ENCODE results near the gene UBA7.
"Not testable (repeated sequence)": the region's sequence is repeated elsewhere in the genome, so short reads cannot be mapped to it uniquely, and the experiment has no call there.

The UBA7 gene

DNA sequence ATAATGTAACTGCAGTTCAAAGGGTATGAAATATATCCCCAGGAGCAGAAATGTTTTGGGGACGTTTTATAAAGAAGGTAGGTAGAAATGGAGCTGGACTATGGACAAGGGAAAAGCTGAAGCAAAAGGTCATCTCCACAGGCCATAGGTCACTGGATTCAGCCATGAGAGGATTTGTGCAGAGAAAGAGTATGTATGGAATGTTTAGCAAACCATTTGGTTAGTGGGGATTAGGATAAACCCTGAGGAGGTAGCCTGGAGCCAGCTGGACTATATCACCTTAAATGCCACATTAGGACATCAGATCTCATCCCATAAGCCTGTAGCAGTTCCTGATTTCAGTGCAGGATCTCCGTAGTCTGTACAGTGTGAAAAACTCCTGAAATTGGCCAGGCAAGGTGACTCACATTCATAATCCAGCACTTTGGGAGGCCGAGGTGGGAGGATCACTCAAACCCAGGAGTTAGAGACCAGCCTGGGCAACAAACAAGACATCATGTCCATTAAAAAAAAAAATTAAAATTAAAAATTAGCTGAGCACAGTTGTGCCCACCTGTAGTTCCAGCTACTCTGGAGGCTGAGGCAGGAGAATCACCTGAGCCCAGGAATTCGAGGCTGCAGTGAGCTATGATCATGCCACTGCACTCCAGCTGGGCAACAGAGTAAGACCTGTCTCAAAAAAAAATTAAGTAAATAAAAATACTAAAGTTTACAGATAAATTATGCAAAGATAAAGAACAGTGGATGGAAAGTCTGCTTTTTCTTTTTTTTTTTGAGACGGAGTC lies 32.1 kb downstream of the UBA7 start:
- no peak for DNase-seq

DNA sequence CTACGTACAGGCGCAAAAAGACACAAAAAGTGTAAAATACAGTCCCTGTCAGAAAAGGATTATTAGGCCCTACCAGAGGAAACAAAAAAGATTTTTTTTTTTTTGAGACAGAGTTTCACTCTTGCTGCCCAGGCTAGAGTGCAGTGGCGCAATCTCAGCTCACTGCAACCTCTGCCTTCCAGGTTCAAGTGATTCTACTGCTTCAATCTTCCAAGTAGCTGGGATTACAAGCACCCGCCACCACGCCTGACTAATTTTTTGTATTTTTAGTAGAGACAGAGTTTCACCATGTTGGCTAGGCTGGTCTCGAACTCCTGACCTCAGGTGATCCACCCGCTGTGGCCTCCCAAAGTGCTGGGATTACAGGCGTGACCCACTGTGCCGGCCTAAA lies 32.8 kb downstream of the UBA7 start:
- DNase-seq: not testable (repeated sequence)

DNA sequence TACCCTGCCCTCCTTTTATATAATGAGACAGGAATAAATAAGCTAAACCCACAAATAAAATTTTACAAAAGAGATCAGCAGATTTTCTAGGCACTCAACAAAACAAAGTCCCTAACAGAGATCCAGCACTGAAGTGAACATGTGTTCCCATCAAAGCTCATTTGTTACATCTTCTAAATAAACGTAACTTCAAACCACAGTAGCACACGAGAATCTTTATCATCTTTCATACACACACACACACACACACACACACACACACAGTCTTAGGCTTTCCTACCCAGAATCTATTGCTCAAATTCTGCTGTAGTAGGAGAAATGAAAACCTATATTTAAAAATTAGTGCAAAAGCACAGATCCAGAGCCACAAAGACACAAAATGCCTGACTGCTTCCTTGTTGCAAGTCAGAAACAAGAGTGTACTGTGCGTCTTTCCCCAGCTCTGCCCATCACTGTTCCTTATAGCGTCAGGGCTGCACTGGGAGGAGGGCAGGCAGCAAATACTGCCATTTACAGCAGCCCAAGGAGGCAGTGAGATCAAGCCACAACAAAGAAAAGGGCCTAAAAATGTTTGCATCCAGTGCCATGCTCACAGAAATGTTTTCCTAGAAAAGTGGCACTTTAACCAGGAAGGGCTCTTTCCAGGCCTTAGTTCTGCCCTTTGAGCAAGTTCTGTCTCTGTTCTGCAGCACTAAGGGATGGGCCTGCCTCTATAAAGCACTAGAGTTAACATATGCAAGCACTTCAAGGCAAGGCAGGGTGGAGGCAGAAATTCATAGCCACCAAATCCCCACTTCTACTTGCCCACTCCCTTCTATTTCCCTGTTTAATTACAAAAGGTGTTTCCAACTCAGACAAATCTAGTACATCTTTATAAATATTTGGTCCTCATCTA lies 33.4 kb downstream of the UBA7 start:
- no peak for DNase-seq

DNA sequence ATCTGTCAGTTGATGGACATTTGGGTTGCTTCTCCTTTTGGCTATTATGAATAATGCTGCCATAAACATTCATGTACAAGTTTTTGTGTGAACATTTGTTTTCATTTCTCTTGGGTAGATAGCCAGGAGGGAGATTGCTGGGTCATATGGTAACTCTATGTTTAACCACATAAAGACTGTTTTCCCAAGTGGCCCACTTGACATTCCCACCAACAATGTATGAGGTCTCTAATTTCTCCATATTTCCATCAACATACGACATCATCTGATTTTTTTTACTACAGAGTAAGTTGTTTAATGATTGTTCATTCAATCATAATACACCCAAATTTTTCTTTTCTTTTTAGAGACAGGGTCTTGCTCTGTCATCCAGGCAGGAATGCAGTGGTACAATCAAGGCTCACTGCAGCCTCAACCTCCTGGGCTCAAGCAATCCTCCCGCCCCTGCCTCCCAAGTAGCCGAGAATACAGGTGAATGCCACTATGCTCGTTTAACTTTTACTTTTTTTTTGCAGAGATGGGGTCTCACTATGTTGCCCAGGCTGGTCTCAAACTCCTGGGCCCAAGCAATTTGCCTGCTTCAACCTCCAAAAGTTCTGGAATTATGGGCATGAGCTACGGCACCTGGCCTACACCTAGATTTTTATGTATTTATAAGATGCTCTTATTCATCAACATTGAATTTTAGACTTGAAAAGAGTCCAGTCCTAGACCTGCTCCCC lies 34.2 kb downstream of the UBA7 start:
- no peak for DNase-seq

DNA sequence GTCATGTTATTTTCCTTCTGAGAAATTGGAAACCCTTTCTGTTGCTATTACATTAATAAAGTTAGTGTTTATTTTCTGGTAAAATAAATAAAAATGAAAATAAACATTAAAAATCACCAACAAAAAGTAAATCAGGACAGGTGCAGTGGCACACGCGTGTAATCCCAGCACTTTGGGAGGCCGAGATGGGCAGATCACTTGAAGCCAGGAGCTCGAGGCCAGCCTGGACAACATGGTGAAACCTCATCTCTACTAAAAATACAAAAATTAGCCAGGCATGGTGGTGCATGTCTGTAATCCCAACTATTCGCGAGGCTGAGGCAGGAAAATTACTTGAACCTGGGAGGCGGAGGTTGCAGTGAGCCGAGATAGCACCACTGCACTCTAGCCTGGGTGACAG lies 37.7 kb downstream of the UBA7 start:
- DNase-seq: not testable (repeated sequence)

DNA sequence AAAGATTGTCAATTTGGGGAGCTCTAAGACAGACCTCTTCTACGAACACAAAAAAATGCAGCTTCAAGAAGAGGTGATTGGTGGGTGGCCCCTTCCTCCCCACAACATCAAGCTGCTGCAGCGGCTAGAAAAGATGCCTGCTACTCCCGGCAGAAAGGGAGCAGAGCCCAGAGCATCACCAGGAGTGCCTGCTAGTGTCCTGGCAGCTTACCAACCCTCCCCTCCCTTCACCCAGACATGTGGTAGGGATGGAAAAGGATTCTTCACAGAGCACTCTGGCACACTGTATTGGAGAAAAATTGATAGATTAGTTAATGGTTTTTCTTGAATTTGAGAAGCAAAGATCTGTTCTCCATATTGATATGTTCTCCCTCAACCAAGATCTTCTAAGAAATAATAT lies 38.2 kb downstream of the UBA7 start:
- no peak for DNase-seq

DNA sequence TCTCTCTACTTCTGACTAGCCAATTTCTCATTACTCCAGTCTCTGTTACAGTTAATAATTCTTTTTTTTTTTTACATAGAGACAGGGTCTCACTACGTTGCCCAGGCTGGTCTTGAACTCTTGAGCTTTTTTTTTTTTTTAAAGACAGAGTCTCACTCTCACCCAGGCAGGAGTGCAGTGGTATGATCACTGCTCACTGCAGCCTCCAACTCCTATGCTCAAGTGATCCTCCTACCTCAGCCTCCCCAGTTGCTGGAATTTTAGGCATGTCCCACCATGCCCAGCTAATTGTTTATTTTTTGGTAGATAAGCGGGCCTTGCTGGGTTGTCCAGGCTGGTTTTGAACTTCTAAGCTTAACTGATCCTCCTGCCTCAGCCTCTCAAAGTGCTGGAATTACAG lies 41.0 kb downstream of the UBA7 start:
- no peak for DNase-seq

DNA sequence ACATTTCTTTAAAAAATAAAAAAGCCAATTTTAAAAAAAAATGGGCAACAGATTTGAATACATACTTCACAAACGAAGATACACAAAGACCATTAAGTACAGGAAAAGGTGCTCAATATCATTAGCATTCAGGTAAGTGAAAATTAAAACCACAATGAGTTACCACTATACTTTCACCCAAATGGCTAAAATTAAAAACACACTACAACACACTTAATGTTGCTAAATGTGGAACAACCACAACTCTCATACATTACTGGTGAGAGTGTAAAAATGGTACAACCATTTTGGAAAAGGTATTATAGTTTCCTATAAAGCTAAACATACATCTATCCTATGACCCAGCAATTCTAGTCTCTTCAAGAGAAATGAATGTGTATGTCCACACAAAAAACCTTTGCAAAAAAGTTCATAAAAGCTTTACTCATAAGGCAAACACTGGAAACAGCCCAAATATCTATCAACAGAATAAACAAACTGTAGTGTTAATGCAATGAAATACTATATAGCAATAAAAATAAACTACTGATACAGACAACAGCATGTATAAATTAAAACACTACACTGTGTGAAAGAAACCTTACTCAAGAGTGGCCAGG lies 42.3 kb downstream of the UBA7 start:
- no peak for DNase-seq

DNA sequence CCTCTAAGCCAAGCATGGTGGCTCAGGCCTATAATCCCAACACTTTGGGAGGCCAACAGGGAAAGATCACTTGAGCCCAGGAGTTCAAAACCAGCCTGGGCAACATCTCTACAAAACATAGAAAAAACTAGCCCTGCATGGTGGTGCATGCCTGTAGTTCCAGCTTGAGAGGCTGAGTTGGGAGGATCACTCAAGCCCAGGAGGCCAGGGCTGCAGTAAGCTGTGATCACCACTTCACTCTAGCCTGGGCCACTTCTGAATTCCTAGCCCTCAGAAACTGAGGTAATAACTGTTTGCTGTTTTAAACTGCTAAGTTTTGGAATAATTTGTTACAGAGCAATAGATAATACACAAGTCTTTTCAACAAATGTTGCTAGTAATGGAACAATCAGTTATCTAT lies 43.8 kb downstream of the UBA7 start:
- no peak for DNase-seq

DNA sequence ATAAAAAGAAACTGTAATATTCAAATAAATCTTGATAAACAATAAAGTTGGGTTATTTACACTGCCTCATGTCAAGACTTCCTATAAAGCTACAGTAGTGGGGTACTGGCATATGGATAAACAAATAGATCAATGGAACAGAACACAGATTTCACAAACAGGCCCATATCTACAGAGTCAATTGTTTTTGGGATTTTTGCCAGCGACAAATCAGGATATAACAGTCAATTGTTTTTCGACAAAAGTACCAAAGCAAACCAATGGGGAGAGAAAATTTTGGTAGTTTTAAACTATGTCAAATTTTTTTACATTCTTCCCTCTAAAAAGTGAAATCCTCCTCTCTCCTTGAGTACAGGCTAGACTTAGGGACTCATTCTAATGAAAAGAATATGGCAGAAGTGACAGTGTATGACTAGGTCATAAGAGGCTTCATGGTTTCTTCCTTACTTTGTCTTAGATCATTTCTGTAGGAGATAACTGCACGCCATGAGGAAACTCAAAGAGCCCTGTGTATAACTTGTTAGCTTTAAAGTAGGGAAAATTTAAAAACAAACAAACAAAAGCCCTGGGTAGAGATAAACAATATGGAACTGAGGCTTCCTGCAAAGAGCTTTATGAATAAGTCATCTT lies 44.4 kb downstream of the UBA7 start:
- DNase-seq: no peak

DNA sequence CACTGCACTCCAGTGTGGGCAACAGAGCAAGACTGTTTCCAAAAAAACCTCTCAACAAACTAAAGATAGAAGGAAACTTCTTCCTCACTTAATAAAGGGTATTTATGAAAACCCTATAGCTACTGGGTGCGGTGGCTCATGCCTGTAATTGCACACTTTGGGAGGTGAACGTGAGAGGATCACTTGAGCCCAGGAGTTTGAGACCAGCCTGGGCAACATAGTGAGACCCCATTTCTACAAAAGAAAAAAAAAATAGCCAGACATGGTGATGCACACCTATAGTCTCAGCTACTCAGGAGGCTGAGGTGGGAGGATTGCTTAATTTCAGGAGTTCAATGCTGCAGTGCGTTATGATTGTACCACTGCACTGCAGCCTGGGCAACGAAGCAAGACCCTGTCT lies 49.8 kb downstream of the UBA7 start:
- DNase-seq: no peak

DNA sequence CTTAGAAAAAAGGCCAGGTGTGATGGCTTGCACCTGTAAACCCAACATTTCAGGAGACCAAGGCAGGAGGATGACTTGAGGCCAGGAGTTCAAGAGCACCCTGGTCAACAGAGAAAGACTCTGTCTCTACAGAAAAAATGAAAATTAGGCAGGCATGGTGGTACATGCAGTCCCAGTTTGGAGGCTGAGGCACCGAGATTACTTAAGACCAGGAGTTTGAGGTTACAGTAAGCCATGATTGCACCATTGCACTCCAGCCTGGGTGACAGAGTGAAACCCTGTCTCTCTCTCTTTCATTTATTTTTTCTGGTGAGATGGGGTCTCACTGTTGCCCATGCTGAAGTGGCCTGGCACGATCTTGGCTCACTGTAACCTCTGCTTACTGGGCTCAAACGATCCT lies 52.1 kb downstream of the UBA7 start:
- DNase-seq: no peak

DNA sequence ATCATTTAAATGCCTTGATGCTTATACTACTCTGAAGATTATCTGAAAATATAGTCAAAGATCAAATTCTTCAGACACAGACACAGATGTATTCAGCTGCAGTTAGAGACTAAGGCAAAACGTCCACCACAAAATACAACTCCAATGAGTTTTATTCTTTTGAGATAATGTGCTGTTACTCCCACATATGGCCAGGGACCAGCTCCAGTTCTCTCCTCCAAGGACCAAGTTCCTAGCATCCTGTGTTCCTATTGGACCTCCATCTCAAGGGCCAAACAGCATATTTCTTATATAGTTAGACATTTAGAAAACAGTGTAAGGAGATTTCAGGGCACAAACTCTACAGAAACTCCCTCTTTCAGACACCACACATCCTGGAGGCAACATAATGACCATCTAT lies 54.5 kb downstream of the UBA7 start:
- no peak for DNase-seq

DNA sequence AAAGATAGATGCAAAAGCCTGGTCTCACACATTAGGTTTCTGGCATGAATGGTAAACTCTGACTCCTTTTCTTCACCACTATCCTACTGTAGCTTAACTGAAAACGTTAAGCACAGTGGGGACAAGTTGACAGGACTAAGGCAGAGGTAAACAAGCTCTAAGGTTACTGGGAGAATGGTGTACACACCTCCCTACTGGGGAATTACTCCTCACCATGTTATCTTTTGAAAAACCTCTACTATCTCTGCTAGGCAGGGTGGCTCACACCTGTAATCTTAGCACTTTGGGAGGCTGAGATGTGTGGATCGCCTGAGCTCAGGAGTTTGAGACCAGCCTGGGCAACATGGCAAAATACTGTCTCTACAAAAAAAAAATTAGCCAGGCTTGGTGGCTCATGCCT lies 56.6 kb downstream of the UBA7 start:
- no peak for DNase-seq

DNA sequence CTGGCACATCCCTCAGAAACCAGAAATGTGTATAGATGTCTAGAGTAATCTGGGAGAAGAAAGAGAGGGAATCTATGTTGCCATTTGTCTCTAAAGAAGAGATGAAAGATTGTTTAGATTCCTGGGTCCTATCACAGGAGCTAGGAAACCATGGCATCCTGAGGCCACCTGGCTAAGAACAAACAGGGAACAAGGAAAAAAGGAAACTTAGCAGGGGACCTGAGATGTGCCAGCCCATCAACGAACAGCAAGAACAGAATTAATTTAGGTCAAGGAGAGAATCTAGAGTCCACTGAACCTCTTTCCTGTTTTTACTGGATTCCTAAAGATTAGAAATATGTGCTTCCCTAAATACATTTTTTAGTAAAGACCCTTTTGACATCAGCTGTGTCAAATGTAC lies 57.7 kb downstream of the UBA7 start:
- DNase-seq: no peak
